ENCODE measurements around the gene BMP8A. TPM values are rescaled to one million over a fixed set of nuclear protein-coding genes. Genes with fewer than 3 reads are reported as not detected.

The BMP8A gene
- total and polyA plus RNA-seq, 12 donors: 0.16 to 1.8 (median 0.66) TPM; not detected in 3

GRCh38 chr1:39566441-39567137 lies 75.2 kb downstream of the BMP8A start:
- no peak overlapping the region for H3K27ac ChIP-seq
- H3K27me3 ChIP-seq: no peaks in the 10 kb centered on the region
- no peak for DNase-seq
- no peak overlapping the region for H3K4me3 ChIP-seq
- no peak for ATAC-seq
- 61 to 62% methylated on average over 5 of the region's 5 CpGs for WGBS, 2 donors
- TF ChIP-seq CTCF (IDR thresholded peaks at IDR 0.05): no peak
- H3K36me3 ChIP-seq: peaks cover 3 to 100% (median 98%) of the 10 kb centered on the region in 9 donors
- no peaks in the 10 kb centered on the region for H3K9me3 ChIP-seq
- intact Hi-C loops (cut with DNase I): loop anchor here in 1 of 10 donors (10.0 kb wide), 1 partner anchor 242 kb away; no protein-coding TSS in a partner anchor
- peaks cover 0 to 27% (median 0%) of the 10 kb centered on the region in 9 donors for H3K4me1 ChIP-seq

GRCh38 chr1:39567302-39567701 lies 75.9 kb downstream of the BMP8A start:
- H3K4me1 ChIP-seq: peaks cover 0 to 34% (median 3%) of the 10 kb centered on the region in 9 donors
- intact Hi-C loops (cut with DNase I): loop anchor here in 1 of 10 donors (10.0 kb wide), 1 partner anchor 243 kb away; no protein-coding TSS in a partner anchor

GRCh38 chr1:39568208-39568607 lies 76.8 kb downstream of the BMP8A start:
- Histone ChIP-seq H3K36me3 (peaks cover 3 to 100% (median 92%) of the 10 kb centered on the region in 9 donors), H3K4me1 (peaks cover 0 to 43% (median 11%) of the 10 kb centered on the region in 9 donors)

More at GRCh38 chr1:39567302-39567701, 75.9 kb downstream of the BMP8A start:
- no peak for TF ChIP-seq CTCF (IDR thresholded peaks at IDR 0.05)
- DNase-seq (no peak), ATAC-seq (no peak)
- H3K9me3 ChIP-seq: no peaks in the 10 kb centered on the region
- H3K36me3 ChIP-seq: peaks cover 3 to 100% (median 97%) of the 10 kb centered on the region in 9 donors
- H3K27me3 ChIP-seq: no peaks in the 10 kb centered on the region
- no peak overlapping the region for H3K4me3 ChIP-seq
- WGBS, 2 donors: 86% methylated on average over 3 of the region's 3 CpGs
- H3K27ac ChIP-seq: no peak overlapping the region

GRCh38 chr1:39569034-39569433 lies 77.6 kb downstream of the BMP8A start:
- H3K4me1 ChIP-seq: peaks cover 0 to 51% (median 19%) of the 10 kb centered on the region in 9 donors
- intact Hi-C loops (cut with DNase I): loop anchor here in 1 of 10 donors (10.0 kb wide), 1 partner anchor 244 kb away; no protein-coding TSS in a partner anchor
- no peak overlapping the region for H3K27ac ChIP-seq
- no peak for TF ChIP-seq CTCF (IDR thresholded peaks at IDR 0.05)
- DNase-seq (no peak), ATAC-seq (no peak)
- no peak overlapping the region for H3K4me3 ChIP-seq
- no peaks in the 10 kb centered on the region for H3K9me3 ChIP-seq
- WGBS, 2 donors: 39 to 57% methylated on average over 4 of the region's 4 CpGs
- H3K36me3 ChIP-seq: peaks cover 3 to 100% (median 84%) of the 10 kb centered on the region in 9 donors
- H3K27me3 ChIP-seq: no peaks in the 10 kb centered on the region

More at GRCh38 chr1:39568208-39568607, 76.8 kb downstream of the BMP8A start:
- TF ChIP-seq CTCF (IDR thresholded peaks at IDR 0.05): no peak
- ATAC-seq (no peak), DNase-seq (no peak)
- intact Hi-C loops (cut with DNase I): loop anchor here in 1 of 10 donors (10.0 kb wide), 1 partner anchor 243 kb away; no protein-coding TSS in a partner anchor
- H3K27me3 ChIP-seq: no peaks in the 10 kb centered on the region
- no peak overlapping the region for H3K27ac ChIP-seq
- 96 to 100% methylated on average over 2 of the region's 2 CpGs for WGBS, 2 donors
- no peaks in the 10 kb centered on the region for H3K9me3 ChIP-seq
- no peak overlapping the region for H3K4me3 ChIP-seq

All from heart right ventricle (tissue), 16 donors.